HCT116 (cell line): Measurements from ENCODE around the gene LGMN. TPM values are rescaled to one million over a fixed set of nuclear protein-coding genes. Genes with fewer than 3 reads are reported as not detected.

ENCODE experiments used
- ATAC-seq: fragments of 200-7000 bp; cut with Tn5 transposase; 2 replicates; pipeline ENCODE4 v1.9.1; 2020; ENCODE audit warnings: mild to moderate bottlenecking, moderate library complexity
- BruUV-seq: library from RNA; stranded (reverse); fragments of 400-500 nt; replicated peaks from 2 replicates; lab custom pipeline; 2021; lab: Mats Ljungman, UMichigan
- CTCF ChIA-PET: fragments of 300-600 bp; sonication (Branson Sonifier 250); formaldehyde crosslinking; loops from one replicate; lab custom pipeline; 2021; ENCODE audit warnings: antibody characterized with exemption; lab: Charles Lee
- POLR2A ChIA-PET: fragments of 300-600, 350-600 bp; sonication (Branson Sonifier 250); formaldehyde crosslinking; loops from one replicate; lab custom pipeline; 2021; ENCODE audit warnings: antibody characterized with exemption; lab: Charles Lee
- RAD21 ChIA-PET, 2 experiments: fragments of 300-600 bp; sonication (Branson Sonifier 250); formaldehyde crosslinking; loops; one replicate each; lab custom pipeline; 2023; ENCODE audit warnings: low total read pairs in 2 of 2; ENCODE audit not compliant: uncharacterized antibody in 2 of 2, unreplicated experiment in 2 of 2, low non-redundant PET in 1 of 2; lab: Charles Lee
- DNase-seq: peaks from one replicate; pipeline ENCODE4 v3.0.0-alpha.2; 2010; ENCODE audit warnings: low read depth, low spot score
- H2AFZ ChIP-seq: fragments of 200-600 bp; shearing (Covaris generic), sonication (generic); 2 replicates; pipeline ENCODE4 v1.6.1; 2017; ENCODE audit warnings: low read depth, mixed run types, mixed read lengths, antibody characterized with exemption, low read length; ENCODE audit not compliant: poor library complexity, severe bottlenecking
- H3K27ac ChIP-seq: 2 replicates; pipeline ENCODE4 v1.5.1; 2012; ENCODE audit warnings: low read depth, low read length
- H3K27me3 ChIP-seq: fragments of 200-600 bp; sonication (generic); 2 replicates; pipeline ENCODE4 v1.6.1; 2016; ENCODE audit warnings: mixed run types, low read length, mixed read lengths; ENCODE audit not compliant: insufficient read depth
- H3K36me3 ChIP-seq, 2 experiments: fragments of 200-500 bp in 1 of 2; fragments of 200-600 bp in 1 of 2; sonication (Bioruptor generic) in 1 of 2; sonication (generic) in 1 of 2; 2 replicates each; pipeline versions ENCODE4 v1.5.1 to v1.6.1; 2014 to 2016; ENCODE audit warnings: low read length in 2 of 2, inconsistent platforms in 1 of 2, mixed read lengths in 1 of 2, mixed run types in 1 of 2; ENCODE audit not compliant: insufficient read depth in 2 of 2, control insufficient read depth in 1 of 2
- H3K4me1 ChIP-seq, 2 experiments: fragments of 200-600 bp in 1 of 2; sonication (generic) in 1 of 2; 2 replicates each; pipeline versions ENCODE4 v1.5.1 to v1.6.1; 2012 to 2017; ENCODE audit warnings: low read length in 2 of 2, inconsistent platforms in 1 of 2, mild to moderate bottlenecking in 1 of 2, mixed read lengths in 1 of 2, mixed run types in 1 of 2, moderate library complexity in 1 of 2; ENCODE audit not compliant: insufficient read depth in 2 of 2, control insufficient read depth in 1 of 2
- H3K4me2 ChIP-seq: fragments of 200-600 bp; sonication (generic); 2 replicates; pipeline ENCODE4 v1.6.1; 2017; ENCODE audit warnings: mixed run types, low read length, mixed read lengths
- H3K4me3 ChIP-seq, 2 experiments: fragments of 200-600 bp in 1 of 2; sonication (generic) in 1 of 2; replicated peaks in 1 of 2; 2 replicates each; pipeline ENCODE4 v1.5.1; 2011 to 2016; ENCODE audit warnings: low read length in 2 of 2, control low read depth in 1 of 2, low read depth in 1 of 2, mild to moderate bottlenecking in 1 of 2, mixed read lengths in 1 of 2, mixed run types in 1 of 2
- H3K79me2 ChIP-seq: fragments of 200-600 bp; sonication (generic); 2 replicates; pipeline ENCODE4 v1.6.1; 2017; ENCODE audit warnings: mild to moderate bottlenecking, mixed run types, low read length, moderate library complexity, mixed read lengths; ENCODE audit not compliant: insufficient read depth
- H3K9ac ChIP-seq: fragments of 200-600 bp; sonication (generic); 2 replicates; pipeline ENCODE4 v1.6.1; 2016; ENCODE audit warnings: low read length, mixed read lengths
- H3K9me2 ChIP-seq: fragments of 200-600 bp; sonication (generic), shearing (Covaris generic); 2 replicates; pipeline ENCODE4 v1.6.1; 2017; ENCODE audit warnings: mixed run types, mild to moderate bottlenecking, moderate library complexity; ENCODE audit not compliant: insufficient read depth
- H3K9me3 ChIP-seq, 2 experiments: fragments of 200-500 bp in 1 of 2; fragments of 200-600 bp in 1 of 2; sonication (Bioruptor generic) in 1 of 2; sonication (generic) in 1 of 2; 2 replicates each; pipeline ENCODE4 v1.6.1; 2014 to 2017; ENCODE audit warnings: low read length in 2 of 2, mixed read lengths in 2 of 2, inconsistent platforms in 1 of 2, low read depth in 1 of 2, mild to moderate bottlenecking in 1 of 2, mixed run types in 1 of 2, moderate library complexity in 1 of 2; ENCODE audit not compliant: control insufficient read depth in 1 of 2, insufficient read depth in 1 of 2
- H4K20me1 ChIP-seq: fragments of 200-600 bp; sonication (generic), shearing (Covaris generic); 2 replicates; pipeline ENCODE4 v1.6.1; 2017; ENCODE audit warnings: mixed run types, mild to moderate bottlenecking, moderate library complexity; ENCODE audit not compliant: insufficient read depth
- EGR1 ChIP-seq: IDR thresholded peaks from 2 replicates; pipeline ENCODE4 v1.6.1; 2012; ENCODE audit warnings: low read depth
- ELF1 ChIP-seq: IDR thresholded peaks from 2 replicates; pipeline ENCODE4 v1.6.1; 2012; ENCODE audit warnings: low read depth, borderline replicate concordance
- EZH2 ChIP-seq: fragments of 200-600 bp; sonication (generic); IDR thresholded peaks from 2 replicates; pipeline ENCODE4 v1.6.1; 2017; ENCODE audit warnings: antibody characterized with exemption, mixed run types
- EZH2phosphoT487 ChIP-seq: fragments of 200-600 bp; IDR thresholded peaks from 2 replicates; pipeline ENCODE4 v1.6.1; 2018; ENCODE audit warnings: antibody characterized with exemption, borderline replicate concordance
- FOSL1 ChIP-seq: IDR thresholded peaks from 2 replicates; pipeline ENCODE4 v1.6.1; 2012; ENCODE audit warnings: low read depth
- POLR2A ChIP-seq: IDR thresholded peaks from 2 replicates; pipeline ENCODE4 v1.7.0; 2011; ENCODE audit warnings: borderline replicate concordance; ENCODE audit not compliant: insufficient read depth, insufficient read length; ENCODE audit errors: extremely low read depth
- POLR2AphosphoS5 ChIP-seq: IDR thresholded peaks from 2 replicates; pipeline ENCODE4 v1.6.1; 2011; ENCODE audit warnings: mild to moderate bottlenecking, low read depth, low read length, moderate library complexity
- RAD21 ChIP-seq: IDR thresholded peaks from 2 replicates; pipeline ENCODE4 v1.6.1; 2012; ENCODE audit warnings: low read depth, mild to moderate bottlenecking
- SIN3A ChIP-seq: IDR thresholded peaks from 2 replicates; pipeline ENCODE4 v1.6.1; 2012; ENCODE audit warnings: low read depth
- SP1 ChIP-seq: IDR thresholded peaks from 2 replicates; pipeline ENCODE4 v1.6.1; 2012; ENCODE audit warnings: low read depth
- SRF ChIP-seq: IDR thresholded peaks from 2 replicates; pipeline ENCODE4 v1.6.1; 2012; ENCODE audit warnings: low read depth
- TCF7L2 ChIP-seq: IDR thresholded peaks from 2 replicates; pipeline ENCODE4 v1.7.0; 2011; ENCODE audit warnings: borderline replicate concordance, inconsistent platforms; ENCODE audit not compliant: insufficient read depth, insufficient read length; ENCODE audit errors: extremely low read depth
- YY1 ChIP-seq: IDR thresholded peaks from 2 replicates; pipeline ENCODE4 v1.6.1; 2011; ENCODE audit warnings: low read length, low read depth, moderate library complexity, mild to moderate bottlenecking; ENCODE audit not compliant: insufficient replicate concordance; ENCODE audit errors: extremely low read depth
- ZBTB33 ChIP-seq: IDR thresholded peaks from 2 replicates; pipeline ENCODE4 v1.6.1; 2011; ENCODE audit warnings: mild to moderate bottlenecking, low read length, moderate library complexity; ENCODE audit not compliant: insufficient replicate concordance; ENCODE audit errors: extremely low read depth
- ZNF274 ChIP-seq: fragments of 200-500 bp; sonication (Bioruptor generic); IDR thresholded peaks from 2 replicates; pipeline ENCODE4 v1.6.1; 2014; ENCODE audit warnings: mild to moderate bottlenecking, low read depth, low read length, inconsistent platforms
- intact Hi-C: fragments of 100-400 bp; cut with micrococcal nuclease; formaldehyde crosslinking; loops from 2 replicates; pipeline ENCODE4 v1.10.0; 2022
- total RNA-seq: library from RNA; stranded (reverse); gene quantifications from one replicate; pipeline ENCODE4 v1.2.1, GENCODE V29; 2021; ENCODE audit not compliant: unreplicated experiment
- TF ChIP-seq, protein P1 (sequence below): IDR thresholded peaks from 2 replicates; pipeline ENCODE4 v1.6.1; 2012

The LGMN gene
- total RNA-seq, 1 experiment from 2014 or later: 44.9 TPM

DNA sequence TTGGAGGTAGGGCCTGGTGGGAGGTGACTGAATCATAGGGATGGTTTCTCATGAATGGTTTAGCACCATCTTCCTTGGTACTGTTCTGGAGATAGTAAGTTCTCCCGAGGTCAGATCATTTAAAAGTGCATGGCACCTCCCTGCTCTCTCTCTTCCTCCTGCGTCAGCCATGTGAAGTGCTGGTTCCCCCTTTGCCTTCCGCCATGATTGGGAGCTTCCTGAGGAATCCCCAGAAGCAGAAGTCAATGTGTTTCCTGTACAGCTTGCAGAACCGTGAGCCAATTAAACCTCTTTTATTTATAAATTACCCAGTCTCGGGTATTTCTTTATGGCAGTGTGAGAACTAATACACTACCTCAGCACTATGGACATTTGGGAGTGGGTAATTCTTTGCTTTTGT is 4.8 kb upstream of the LGMN start:
- ChIA-PET POLR2A (no interaction called here), CTCF (no interaction called here), RAD21 (no interaction called here)
- Histone ChIP-seq H3K4me1 (peaks cover 0 to 13% of the 10 kb centered on the region in 2 experiments; a peak in 1 of 4 replicates), H3K4me3 (no peak overlapping the region), H3K9ac (no peak overlapping the region), H3K36me3 (no peaks in the 10 kb centered on the region), H3K9me3 (no peaks in the 10 kb centered on the region), H3K4me2 (no peak overlapping the region), H2AFZ (no peak overlapping the region), H3K79me2 (no peaks in the 10 kb centered on the region), H3K27me3 (no peaks in the 10 kb centered on the region), H4K20me1 (no peaks in the 10 kb centered on the region), H3K9me2 (no peaks in the 10 kb centered on the region), H3K27ac (no peak overlapping the region)
- TF ChIP-seq ELF1 (no peak), SIN3A (no peak), FOSL1 (no peak), YY1 (no peak)
- TF ChIP-seq, protein P1, sequence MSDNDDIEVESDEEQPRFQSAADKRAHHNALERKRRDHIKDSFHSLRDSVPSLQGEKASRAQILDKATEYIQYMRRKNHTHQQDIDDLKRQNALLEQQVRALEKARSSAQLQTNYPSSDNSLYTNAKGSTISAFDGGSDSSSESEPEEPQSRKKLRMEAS: no peak
- no peak for ATAC-seq
- no TSS peak for BruUV-seq
- intact Hi-C loops: no loop called here
- no peak for DNase-seq

DNA sequence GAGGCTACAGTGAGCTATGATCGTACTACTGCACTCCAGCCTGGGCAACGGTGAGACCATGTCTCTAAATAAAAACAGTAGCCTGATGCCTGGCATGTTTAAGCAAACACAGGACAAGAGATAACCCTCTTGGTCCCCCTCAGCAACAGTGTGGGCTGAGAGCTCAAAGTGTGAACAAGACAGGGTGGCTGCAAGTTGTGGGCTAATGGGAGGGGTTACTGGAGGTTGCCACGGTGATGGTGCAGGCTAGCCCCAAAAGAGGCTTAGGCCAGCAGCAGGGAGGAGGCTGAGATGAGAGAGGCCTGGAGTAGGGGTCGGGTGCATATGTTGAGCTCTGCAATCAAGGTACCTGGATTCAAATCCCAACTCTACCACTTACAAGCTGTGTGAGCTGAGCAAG is 3.4 kb upstream of the LGMN start:
- no peak for ATAC-seq
- H3K27me3 ChIP-seq: no peaks in the 10 kb centered on the region
- ChIA-PET POLR2A (no interaction called here), RAD21 (no interaction called here), CTCF (no interaction called here)
- H3K9me2 ChIP-seq: no peaks in the 10 kb centered on the region
- no peak overlapping the region for H3K9ac ChIP-seq
- H3K4me2 ChIP-seq: no peak overlapping the region
- H2AFZ ChIP-seq: no peak overlapping the region
- peaks cover 6 to 26% of the 10 kb centered on the region in 2 experiments; a peak in 3 of 4 replicates for H3K4me1 ChIP-seq
- no peaks in the 10 kb centered on the region; the same call in 1 of the 2 replicates for H3K79me2 ChIP-seq
- intact Hi-C loops: no loop called here
- no peaks in the 10 kb centered on the region for H4K20me1 ChIP-seq
- H3K36me3 ChIP-seq: no peaks in the 10 kb centered on the region
- no peak for DNase-seq
- BruUV-seq: no TSS peak
- H3K4me3 ChIP-seq: no peak overlapping the region
- H3K27ac ChIP-seq: no peak overlapping the region
- H3K9me3 ChIP-seq: no peaks in the 10 kb centered on the region
- TF ChIP-seq SP1 (no peak), TCF7L2 (no peak), RAD21 (no peak), ZBTB33 (no peak), ZNF274 (no peak), ELF1 (no peak), SRF (no peak), EZH2 (no peak), FOSL1 (no peak), EGR1 (no peak), POLR2A (no peak), POLR2AphosphoS5 (no peak), EZH2phosphoT487 (no peak)
- TF ChIP-seq, protein P1: no peak
